ENCODE results near the gene SUPT3H. TPM values are rescaled to one million over a fixed set of nuclear protein-coding genes. Genes with fewer than 3 reads are reported as not detected.
A peak's percentile ranks its signal among the peaks of the same experiment; 100 is the strongest.

SUPT3H gene
- total and polyA plus RNA-seq, 2 of the 13 experiments (the other 11 are each of a cell fraction or from before 2014, with no cell fraction given) = 11.9 to 36.1 TPM

GRCh38 chr6:44951253-44951747 is 426.4 kb downstream of the SUPT3H start (continued):
- TF ChIP-seq POGZ (CRISPR knock-in tag; IDR thresholded peaks at IDR 0.05) (0 out of 2 replicates have a peak, but pooled peaks have one; percentile 35), SALL2 (CRISPR knock-in tag; IDR thresholded peaks at IDR 0.05) (no peak), FUBP1 (CRISPR knock-in tag; IDR thresholded peaks at IDR 0.05; ENCODE audit: borderline replicate concordance) (no peak), ZNF326 (CRISPR knock-in tag; IDR thresholded peaks at IDR 0.05; ENCODE audit: borderline replicate concordance) (no peak), EP300 (IDR thresholded peaks at IDR 0.05; ENCODE audit: low read depth in 2 of 2, low read length in 2 of 2) (peak in 1 of 2 experiments; percentile 79; a peak in 1 of 4 replicates), EP300 (CRISPR knock-in tag; IDR thresholded peaks at IDR 0.05; ENCODE audit: borderline replicate concordance) (no peak), MAFF (IDR thresholded peaks at IDR 0.05; ENCODE audit: low read depth, low read length) (no peak), MEIS2 (CRISPR knock-in tag; IDR thresholded peaks at IDR 0.05) (no peak), RAD51 (IDR thresholded peaks at IDR 0.05; ENCODE audit: borderline replicate concordance) (no peak), TGIF2 (CRISPR knock-in tag; IDR thresholded peaks at IDR 0.05) (no peak), NFE2L2 (IDR thresholded peaks at IDR 0.05; ENCODE audit: low read length) (no peak), HES4 (CRISPR knock-in tag; IDR thresholded peaks at IDR 0.05; ENCODE audit: borderline replicate concordance) (no peak), HOMEZ (CRISPR knock-in tag; IDR thresholded peaks at IDR 0.05; ENCODE audit: low read depth) (peak; percentile 70; the same call in 1 of the 2 replicates)
- TF ChIP-seq, protein P1, sequence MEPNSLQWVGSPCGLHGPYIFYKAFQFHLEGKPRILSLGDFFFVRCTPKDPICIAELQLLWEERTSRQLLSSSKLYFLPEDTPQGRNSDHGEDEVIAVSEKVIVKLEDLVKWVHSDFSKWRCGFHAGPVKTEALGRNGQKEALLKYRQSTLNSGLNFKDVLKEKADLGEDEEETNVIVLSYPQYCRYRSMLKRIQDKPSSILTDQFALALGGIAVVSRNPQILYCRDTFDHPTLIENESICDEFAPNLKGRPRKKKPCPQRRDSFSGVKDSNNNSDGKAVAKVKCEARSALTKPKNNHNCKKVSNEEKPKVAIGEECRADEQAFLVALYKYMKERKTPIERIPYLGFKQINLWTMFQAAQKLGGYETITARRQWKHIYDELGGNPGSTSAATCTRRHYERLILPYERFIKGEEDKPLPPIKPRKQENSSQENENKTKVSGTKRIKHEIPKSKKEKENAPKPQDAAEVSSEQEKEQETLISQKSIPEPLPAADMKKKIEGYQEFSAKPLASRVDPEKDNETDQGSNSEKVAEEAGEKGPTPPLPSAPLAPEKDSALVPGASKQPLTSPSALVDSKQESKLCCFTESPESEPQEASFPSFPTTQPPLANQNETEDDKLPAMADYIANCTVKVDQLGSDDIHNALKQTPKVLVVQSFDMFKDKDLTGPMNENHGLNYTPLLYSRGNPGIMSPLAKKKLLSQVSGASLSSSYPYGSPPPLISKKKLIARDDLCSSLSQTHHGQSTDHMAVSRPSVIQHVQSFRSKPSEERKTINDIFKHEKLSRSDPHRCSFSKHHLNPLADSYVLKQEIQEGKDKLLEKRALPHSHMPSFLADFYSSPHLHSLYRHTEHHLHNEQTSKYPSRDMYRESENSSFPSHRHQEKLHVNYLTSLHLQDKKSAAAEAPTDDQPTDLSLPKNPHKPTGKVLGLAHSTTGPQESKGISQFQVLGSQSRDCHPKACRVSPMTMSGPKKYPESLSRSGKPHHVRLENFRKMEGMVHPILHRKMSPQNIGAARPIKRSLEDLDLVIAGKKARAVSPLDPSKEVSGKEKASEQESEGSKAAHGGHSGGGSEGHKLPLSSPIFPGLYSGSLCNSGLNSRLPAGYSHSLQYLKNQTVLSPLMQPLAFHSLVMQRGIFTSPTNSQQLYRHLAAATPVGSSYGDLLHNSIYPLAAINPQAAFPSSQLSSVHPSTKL (CRISPR knock-in tag; IDR thresholded peaks at IDR 0.05) = peak; percentile 38; the same call in 1 of the 2 replicates
- TF ChIP-seq, protein P2, sequence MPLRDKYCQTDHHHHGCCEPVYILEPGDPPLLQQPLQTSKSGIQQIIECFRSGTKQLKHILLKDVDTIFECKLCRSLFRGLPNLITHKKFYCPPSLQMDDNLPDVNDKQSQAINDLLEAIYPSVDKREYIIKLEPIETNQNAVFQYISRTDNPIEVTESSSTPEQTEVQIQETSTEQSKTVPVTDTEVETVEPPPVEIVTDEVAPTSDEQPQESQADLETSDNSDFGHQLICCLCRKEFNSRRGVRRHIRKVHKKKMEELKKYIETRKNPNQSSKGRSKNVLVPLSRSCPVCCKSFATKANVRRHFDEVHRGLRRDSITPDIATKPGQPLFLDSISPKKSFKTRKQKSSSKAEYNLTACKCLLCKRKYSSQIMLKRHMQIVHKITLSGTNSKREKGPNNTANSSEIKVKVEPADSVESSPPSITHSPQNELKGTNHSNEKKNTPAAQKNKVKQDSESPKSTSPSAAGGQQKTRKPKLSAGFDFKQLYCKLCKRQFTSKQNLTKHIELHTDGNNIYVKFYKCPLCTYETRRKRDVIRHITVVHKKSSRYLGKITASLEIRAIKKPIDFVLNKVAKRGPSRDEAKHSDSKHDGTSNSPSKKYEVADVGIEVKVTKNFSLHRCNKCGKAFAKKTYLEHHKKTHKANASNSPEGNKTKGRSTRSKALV (CRISPR knock-in tag; IDR thresholded peaks at IDR 0.05) = no peak
- TF ChIP-seq, protein P3, sequence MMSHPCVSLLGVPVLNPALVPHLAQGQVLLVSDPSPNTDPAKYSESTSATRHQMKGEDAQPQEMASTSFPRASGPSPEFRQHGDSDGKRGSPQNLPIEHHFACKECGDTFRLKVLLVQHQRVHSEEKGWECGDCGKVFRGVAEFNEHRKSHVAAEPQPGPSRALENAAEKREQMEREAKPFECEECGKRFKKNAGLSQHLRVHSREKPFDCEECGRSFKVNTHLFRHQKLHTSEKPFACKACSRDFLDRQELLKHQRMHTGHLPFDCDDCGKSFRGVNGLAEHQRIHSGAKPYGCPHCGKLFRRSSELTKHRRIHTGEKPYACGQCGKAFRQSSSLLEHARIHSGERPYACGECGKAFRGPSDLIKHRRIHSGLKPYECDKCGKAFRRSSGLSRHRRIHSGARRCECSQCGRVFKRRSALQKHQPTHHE (CRISPR knock-in tag; IDR thresholded peaks at IDR 0.05; ENCODE audit: borderline replicate concordance) = no peak

Data from HepG2 (cell line).